Kasumi-1 (cell line): ENCODE results near the gene CLBA1.
"Not testable (repeated sequence)": the region's sequence is repeated elsewhere in the genome, so short reads cannot be mapped to it uniquely, and the experiment has no call there.

Source experiments
- DNase-seq, 2 experiments: peaks; one replicate each; lab custom pipeline; 2025; lab: John Stamatoyannopoulos, UW

Gene CLBA1

DNA sequence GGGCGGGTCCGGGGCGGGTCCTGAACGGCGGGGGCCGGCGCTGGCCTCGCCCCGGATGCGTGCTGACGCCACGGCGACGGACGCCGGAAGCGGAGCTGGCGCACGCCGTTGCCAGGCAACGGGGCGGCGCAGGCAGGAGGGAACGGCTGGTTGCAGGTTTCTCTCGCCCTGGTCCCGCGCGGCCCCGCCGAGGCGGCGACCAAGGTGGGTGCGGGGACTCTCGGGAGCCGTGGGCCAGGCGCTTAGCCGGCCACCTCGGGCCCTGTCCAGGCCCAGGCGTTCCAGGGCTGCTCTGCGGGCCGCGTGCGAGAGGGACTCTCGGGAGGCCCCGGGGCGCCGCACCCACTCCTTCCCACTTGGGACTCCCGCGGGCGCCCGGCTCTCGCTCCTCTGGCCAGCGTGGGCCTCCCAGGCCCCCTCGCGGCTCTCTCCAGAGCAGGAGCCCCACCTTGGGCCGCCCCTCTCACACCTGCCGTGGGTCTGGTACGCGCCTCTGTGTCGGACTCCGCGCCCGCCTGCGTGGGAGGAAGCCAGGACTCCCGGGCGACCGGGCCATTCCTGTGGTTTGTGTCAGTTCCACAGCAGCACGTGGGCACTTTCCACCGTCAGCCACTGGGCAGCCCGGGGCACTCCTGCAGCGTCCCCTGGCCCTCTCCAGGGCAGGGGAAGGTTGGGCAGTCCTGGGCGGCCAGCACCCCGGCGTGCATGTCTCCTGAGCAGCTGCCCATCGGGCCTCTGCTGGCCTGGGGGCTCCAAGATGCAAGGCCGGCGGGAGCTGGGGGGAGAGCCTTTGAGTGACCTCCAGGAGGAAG is at the start of gene CLBA1:
Gene CLBA1 (plus strand): TSS at position 114 of the 812 bp plus-strand sequence. CDS start 644 bp downstream, at position 758.
- DNase-seq, result peak; percentile 70 to 71

DNA sequence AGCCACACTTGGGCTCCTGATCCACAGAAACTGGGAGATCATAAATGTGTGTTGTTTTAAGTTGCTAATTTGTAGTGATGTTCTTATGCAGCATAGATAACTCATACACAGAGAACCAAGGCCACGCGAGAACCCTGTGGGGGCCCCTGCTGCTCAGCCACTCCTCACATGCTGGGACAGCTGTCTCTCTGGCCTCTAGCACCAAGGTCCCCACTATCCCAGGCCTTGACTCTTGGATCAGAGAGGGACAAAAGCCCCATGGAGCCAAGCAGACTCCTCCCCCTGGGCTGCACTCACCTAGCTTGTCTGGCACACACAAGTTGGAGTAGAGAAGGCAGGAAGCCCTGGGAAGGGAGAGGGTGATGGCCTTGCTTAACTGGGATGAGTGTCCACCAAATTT is 49.6 kb upstream of the CLBA1 start:
- DNase-seq, result no peak

DNA sequence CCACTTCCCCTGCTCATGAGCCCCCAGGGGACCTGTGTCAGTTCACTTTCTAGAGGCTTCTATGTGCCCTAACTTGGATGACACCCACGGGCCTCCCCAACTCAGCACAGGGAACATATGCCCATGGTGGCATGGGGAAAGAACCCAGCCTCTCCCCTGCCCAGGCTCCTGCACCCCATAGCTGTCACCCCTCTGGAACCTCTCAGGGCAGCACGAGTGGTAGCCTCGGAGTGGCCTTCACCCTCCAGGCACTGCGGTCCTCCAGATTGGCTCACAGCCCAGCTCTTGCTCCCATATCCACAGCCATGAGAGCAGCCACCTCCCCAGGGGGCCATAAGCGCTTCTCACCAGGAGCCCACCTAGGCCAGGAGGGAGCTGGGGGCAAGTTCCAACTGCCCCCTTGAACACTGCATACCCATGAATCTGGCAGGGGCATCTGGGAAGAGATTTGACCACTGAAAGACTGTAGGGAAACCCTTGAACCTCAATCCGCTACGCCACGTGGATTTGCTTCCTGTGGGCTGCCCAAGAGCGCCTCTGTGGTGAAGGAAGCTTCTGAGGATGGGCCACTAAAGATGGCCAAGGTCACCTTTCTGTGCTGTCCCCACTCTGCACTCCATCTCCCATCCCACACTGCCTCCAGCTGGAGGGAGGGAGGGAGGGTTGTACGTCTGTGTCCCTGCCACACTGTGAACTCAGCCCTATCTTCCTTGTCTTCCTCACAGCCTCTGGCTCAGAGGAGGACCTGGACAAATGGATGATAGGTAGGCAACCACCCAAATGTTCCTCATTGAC is 49.0 kb upstream of the CLBA1 start:
- no peak for DNase-seq

DNA sequence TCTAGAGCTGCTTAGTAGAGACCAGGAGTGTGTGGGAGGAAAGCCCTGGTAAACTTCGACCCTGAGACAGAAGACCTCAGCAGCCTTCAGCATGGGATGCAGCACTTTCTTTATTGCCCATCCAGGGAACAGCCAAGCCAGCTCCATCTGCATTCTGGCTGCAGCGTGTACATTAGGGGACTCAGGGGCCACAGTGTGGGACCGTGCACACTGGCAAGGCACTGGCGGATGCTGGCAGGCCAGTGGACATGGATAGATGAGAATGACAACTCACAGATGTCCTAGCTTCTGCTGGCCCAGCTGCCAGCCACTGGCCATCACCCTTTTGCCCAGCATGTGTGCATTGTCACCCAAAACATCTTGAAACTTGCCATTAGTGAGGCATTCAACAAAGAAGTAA is 48.4 kb upstream of the CLBA1 start:
- no peak for DNase-seq

DNA sequence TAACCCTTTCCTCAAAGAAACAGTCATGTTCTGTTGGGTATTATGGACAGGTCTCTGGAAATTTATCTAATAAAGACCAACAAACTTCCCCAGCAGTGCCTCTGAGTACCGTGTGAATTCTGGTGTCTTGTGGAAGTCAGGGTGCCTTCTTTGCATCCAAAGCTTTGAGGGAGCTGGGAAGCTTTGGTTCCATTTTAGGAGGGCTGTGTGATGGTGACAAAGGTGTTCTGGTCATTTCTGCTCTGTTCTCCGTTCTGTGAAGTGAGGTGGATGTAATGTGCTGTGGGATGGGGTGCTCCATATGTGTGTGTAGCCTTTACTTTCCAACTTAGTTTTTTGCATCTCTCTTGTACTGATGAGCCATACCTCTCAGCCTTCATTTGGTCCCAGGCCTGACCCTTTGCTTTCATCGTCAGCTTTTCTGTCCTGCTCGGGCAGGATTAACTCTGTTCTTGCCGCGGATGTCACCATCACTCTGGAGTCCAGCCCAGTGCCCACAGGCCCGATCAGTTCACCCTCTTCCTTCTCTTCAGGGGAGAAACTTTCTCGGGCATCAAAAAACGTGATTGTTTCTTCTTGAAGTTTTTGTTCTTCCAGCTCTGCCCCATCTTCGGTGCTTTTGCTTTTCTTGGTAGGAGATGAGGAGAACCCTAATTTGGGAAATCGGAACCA is 47.8 kb upstream of the CLBA1 start:
- DNase-seq, result no peak

DNA sequence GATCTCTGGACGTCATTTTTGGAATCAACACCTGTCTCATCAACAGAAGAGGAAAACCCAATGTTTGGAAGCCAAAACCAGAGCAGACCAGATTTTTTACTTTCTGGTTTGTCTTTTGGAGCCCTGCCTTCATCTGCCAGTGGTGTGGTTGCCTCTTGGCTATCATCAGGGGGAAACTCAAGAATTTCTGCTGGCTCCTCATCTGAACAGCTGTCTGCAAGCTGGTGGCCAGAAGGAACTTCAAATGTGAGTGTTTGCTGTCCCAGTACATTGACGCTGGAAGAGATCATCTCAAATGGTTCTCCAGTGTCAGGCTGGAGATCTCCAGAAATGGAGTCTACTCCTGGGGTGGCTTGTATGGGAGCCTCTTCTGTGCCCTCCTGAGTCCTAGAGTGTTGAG is 47.2 kb upstream of the CLBA1 start:
- DNase-seq, result no peak

DNA sequence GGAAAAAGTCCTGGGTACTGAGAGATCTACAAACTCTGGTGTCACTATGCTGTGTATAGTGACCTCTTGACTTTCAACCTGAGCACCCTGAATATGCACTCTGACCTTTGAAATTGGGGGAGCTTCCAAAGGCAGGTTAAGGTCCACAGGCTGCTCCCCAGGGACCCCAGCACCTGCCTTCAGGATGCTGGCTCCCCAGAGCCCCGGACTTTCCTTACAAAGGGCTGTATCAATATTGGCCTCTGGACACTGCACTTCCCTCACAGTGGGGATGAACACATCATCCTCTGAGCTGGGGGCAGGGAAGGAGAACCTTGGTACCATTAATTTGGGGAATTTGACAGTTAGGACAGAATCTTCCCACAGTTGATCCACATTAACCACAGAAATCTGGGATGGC is 46.6 kb upstream of the CLBA1 start:
- DNase-seq, result no peak

DNA sequence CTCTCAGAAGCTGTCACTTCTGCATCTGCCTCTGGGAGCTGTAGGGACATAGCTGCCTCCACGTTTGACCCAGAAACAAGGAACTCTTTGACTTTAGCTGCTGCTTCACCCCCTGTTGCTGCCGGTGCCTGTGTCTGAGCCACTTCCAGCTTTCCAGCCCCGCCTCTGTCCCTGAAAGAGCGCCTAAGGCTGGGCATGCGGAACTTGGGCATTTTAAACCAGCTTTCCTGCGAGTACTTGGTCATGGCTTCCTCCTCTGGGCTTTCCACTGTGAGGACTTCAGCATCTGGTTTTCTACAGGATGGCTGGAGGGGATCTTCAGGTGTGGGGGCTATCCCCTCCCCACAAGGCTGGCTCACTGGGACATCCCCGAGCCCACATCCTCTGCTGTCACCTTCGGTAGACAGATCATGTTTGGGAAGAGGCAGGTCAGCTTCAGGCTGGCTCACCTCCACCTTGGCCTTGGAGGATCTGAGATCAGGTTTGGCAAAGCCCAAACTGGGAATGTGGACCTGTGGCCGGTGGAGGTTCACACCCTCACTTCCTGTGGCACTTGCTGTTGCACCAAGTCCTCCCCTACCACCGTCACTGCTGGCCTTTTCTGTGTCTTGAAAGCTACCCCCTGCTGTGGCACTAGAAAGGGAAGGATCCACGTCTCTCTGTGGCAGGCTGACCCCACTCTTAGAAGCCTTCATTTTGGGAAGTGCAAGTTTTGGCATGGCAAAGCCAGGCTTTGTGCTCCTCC is 45.8 kb upstream of the CLBA1 start:
- DNase-seq, result no peak

DNA sequence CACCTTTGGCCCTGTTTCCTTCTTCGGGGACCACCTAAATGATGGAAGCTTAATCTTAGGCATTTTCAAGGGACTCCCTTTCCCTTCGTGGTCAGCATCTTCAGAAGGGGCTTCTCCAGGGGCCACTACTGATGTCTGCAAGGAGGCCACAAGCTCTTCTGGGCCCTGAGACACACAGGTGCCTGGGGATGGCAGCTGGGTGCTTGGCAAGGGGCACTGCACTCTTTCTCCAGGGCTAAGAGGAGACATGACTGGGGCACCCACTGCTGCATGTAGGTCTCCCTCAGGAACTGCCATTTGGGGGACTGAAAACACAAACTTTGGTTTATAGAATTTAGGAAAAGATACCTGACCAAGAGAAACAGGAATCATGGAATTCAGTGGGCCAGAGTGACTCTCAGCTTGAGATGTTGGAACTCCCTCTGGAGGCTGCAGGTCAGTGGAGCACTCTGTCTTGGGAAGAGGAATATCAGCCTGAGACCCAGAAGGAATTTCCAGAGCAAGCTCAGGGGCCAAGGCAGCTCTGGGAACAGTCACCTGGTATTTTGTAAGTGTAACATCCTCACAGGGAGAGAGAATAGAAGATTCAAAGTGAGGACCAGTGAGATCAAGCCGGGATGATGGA is 45.0 kb upstream of the CLBA1 start:
- no peak for DNase-seq

DNA sequence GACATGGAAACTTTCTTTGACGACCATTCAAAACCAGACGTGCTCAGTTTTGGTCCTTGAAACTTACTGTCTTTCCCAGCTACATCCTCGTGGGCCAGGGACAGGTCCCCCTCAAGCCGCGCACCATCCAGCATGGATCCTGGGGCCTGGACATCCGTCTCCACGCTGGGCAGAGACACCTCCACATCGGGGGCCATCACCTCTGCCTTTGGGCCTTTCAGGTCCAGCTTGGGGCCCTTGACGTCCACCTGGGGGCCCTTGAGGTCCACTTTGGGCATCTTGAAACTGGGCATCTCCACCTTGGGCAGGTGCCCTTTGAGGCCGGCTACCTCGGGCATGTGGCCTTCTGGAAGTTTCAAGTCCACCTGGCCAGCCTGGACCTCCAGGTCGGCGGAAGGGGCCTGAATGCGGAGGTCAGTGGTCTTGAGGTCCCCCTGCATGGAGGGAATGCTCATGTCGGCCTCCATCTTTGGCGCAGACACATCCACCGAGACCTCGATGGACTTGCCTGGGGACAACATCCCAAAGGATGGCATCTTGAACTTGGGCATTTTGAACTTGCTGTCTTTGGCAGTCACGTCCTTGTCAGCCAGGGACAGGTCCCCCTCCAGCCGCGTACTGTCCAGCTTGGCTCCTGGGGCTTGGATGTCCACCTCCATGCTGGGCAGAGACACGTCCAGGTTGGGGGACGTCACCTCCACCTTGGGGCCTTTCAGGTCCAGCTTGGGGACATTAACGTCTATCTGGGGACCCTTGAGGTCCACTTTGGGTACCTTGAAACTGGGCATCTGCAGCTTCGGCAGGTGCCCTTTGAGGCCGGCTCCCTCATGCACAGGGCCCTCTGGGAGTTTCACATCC is 43.9 kb upstream of the CLBA1 start:
- no peak for DNase-seq

DNA sequence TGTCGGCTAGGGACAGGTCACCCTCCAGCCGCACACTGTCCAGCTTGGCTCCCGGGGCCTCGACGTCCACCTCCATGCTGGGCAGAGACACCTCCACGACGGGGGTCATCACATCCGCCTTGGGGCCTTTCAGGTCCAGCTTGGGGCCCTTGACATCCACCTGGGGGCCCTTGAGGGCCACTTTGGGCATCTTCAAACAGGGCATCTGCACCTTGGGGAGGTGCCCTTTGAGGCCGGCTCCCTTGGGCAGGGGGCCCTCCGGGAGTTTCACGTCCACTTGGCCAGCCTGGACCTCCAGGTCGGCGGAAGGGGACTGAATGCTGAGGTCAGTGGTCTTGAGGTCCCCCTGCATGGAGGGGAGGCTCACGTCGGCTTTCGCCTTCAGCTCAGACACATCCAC is 43.0 kb upstream of the CLBA1 start:
- DNase-seq, result no peak

DNA sequence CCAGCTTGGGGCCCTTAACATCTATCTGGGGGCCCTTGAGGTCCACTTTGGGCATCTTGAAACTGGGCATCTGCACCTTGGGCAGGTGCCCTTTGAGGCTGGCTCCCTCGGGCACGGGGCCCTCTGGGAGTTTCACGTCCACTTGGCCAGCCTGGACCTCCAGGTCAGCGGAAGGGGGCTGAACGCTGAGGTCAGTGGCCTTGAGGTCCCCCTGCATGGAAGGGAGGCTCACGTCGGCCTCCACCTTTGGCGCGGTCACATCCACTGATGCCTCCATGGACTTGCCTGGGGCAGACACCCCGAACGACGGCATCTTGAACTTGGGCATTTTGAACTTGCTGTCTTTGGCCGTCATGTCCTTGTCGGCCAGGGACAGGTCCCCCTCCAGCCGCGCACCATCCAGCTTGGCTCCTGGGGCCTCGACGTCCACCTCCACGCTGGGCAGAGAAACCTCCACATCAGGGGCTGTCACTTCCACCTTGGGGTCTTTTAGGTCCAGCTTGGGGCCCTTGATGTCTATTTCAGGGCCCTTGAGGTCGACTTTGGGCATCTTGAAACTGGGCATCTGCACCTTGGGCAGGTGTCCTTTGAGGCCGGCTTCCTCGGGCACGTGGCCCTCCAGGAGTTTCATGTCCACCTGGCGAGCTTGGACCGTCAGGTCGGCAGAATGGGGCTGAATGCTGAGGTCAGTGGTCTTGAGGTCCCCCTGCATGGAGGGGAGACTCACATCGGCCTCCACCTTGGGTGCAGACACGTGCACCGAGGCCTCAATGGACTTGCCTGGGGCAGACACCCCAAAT is 42.2 kb upstream of the CLBA1 start:
- not testable (repeated sequence) for DNase-seq

DNA sequence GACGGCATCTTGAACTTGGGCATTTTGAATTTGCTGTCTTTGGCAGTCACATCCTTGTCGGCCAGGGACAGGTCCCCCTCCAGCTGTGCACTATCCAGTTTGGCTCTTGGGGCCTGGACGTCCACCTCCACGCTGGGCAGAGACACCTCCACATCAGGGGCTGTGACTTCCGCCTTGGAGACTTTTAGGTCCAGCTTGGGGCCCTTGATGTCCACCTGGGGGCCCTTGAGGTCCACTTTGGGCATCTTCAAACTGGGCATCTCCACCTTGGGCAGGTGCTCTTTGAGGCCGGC is 41.6 kb upstream of the CLBA1 start:
- DNase-seq, result not testable (repeated sequence)

DNA sequence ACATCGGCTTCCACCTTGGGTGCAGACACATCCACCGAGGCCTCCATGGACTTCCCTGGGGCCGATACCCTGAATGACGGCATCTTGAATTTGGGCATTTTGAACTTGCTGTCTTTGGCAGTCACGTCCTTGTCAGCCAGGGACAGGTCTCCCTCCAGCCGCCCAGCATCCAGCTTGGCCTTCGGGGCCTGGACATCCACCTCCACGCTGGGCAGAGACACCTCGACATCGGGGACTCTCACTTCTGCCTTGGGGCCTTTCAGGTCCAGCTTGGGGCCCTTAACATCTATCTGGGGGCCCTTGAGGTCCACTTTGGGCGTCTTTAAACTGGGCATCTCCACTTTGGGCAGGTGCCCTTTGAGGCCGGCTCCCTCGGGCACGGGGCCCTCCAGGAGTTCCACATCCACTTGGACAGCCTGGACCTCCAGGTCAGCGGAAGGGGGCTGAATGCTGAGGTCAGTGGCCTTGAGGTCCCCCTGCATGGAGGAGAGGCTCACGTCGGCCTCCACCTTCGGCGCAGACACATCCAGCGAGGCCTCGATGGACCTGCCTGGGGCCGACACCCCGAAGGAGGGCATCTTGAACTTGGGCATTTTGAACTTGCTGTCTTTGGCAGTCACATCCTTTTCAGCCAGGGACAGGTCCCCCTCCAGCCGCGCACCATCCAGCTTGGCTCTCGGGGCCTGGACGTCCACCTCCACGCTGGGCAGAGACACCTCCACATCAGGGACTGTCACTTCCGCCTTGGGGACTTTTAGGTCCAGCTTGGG is 41.0 kb upstream of the CLBA1 start:
- not testable (repeated sequence) for DNase-seq

DNA sequence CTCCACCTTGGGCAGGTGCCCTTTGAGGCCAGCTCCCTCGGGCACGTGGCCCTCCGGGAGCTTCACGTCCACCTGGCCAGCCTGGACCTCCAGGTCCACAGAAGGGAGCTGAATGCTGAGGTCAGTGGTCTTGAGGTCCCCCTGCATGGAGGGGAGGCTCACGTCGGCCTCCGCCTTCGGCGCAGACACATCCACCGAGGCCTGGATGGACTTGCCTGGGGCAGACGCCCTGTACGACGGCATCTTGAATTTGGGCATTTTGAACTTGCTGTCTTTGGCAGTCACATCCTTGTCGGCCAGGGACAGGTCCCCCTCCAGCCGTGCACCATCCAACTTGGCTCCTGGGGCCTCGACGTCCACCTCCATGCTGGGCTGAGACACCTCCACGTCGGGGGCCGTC is 40.3 kb upstream of the CLBA1 start:
- not testable (repeated sequence) for DNase-seq

DNA sequence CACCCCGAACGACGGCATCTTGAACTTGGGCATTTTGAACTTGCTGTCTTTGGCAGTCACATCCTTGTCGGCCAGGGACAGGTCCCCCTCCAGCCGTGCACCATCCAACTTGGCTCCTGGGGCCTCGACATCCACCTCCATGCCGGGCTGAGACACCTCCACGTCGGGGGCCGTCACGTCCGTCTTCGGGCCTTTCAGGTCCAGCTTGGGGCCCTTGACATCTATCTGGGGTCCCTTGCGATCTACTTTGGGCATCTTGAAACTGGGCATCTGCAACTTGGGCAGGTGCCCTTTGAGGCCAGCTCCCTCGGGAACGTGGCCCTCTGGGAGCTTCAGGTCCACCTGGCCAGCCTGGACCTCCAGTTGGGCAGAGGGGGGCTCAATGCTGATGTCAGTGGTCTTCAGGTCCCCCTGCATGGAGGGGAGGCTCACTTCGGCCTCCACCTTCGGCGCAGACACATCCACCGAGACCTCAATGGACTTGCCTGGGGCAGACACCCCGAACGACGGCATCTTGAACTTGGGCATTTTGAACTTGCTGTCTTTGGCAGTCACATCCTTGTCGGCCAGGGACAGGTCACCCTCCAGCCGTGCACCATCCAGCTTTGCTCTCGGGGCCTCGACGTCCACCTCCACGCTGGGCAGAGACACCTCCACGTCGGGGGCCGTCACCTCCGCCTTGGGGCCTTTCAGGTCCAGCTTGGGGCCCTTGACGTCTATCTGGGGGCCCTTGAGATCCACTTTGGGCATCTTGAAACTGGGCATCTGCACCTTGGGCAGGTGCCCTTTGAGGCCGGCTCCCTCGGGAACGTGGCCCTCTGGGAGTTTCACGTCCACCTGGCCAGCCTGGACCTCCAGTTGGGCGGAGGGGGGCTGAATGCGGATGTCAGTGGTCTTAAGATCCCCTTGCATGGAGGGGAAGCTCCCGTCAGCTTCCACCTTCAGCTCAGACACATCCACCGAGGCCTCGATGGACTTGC is 39.3 kb upstream of the CLBA1 start:
- DNase-seq, result not testable (repeated sequence)

DNA sequence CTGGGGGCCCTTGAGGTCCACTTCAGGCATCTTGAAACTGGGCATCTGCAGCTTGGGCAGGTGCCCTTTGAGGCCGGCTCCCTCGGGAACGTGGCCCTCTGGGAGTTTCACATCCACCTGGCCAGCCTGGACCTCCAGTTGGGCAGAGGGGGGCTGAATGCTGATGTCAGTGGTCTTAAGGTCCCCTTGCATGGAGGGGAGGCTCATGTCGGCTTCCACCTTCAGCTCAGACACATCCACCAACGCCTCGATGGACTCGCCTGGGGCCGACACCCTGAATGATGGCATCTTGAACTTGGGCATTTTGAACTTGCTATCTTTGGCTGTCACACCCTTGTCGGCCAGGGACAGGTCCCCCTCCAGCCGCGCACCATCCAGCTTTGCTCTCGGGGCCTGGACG is 38.4 kb upstream of the CLBA1 start:
- not testable (repeated sequence) for DNase-seq
